ENCODE results near the gene RASSF4.

The RASSF4 gene

GRCh38 chr10:45044290-45044689, 84.7 kb downstream of the RASSF4 start:
- Histone ChIP-seq H3K4me1 (ENCODE audit: control insufficient read depth in 2 of 2, insufficient read depth in 1 of 2, low read depth in 1 of 2, low read length in 2 of 2) (no peaks in the 10 kb centered on the region), H2AFZ (ENCODE audit: low read length) (no peak overlapping the region), H3K27me3 (ENCODE audit: control insufficient read depth in 3 of 3, insufficient read depth in 3 of 3, low read depth in 1 of 3, low read length in 3 of 3) (no peaks in the 10 kb centered on the region), H2BK120ac (ENCODE audit: low read depth, low read length) (no peak overlapping the region), H3K36me3 (replicated peaks in 1 of 2; ENCODE audit: control insufficient read depth in 2 of 2, insufficient read depth in 2 of 2, low read length in 2 of 2) (no peaks in the 10 kb centered on the region), H2BK15ac (ENCODE audit: low read length) (no peak overlapping the region), H3K23ac (ENCODE audit: low read depth, low read length, poor library complexity) (no peak overlapping the region), H2AK5ac (ENCODE audit: low read depth, low read length) (no peak overlapping the region), H3K9ac (ENCODE audit: low read depth, low read length, poor library complexity) (no peak overlapping the region), H3K4me3 (ENCODE audit: low read length in 2 of 2) (no peak overlapping the region), H2BK12ac (ENCODE audit: low read length) (no peak overlapping the region), H3K27ac (replicated peaks; ENCODE audit: low read length) (no peak overlapping the region), H3K14ac (ENCODE audit: low read length) (no peak overlapping the region), H3K18ac (ENCODE audit: low read length) (no peak overlapping the region), H3K4me2 (ENCODE audit: insufficient read depth, low read length, poor library complexity, severe bottlenecking) (no peak overlapping the region), H4K8ac (ENCODE audit: low read depth, low read length) (no peak overlapping the region), H3K4ac (ENCODE audit: low read length) (no peak overlapping the region), H3K79me1 (ENCODE audit: low read depth, low read length) (no peaks in the 10 kb centered on the region), H4K91ac (ENCODE audit: low read depth, low read length, poor library complexity) (no peak overlapping the region), H3K9me3 (replicated peaks in 1 of 2; ENCODE audit: control insufficient read depth in 2 of 2, insufficient read depth in 1 of 2, low read depth in 1 of 2, low read length in 2 of 2) (no peaks in the 10 kb centered on the region), H2BK5ac (ENCODE audit: low read length) (no peak overlapping the region)
- DNase-seq (ENCODE audit: low spot score), result no peak
- WGBS, 2 donors (ENCODE audit: extremely low coverage in 2 of 2, insufficient read length in 2 of 2, insufficient replicate concordance in 1 of 2), result no CpG with 5 or more reads among the region's 7 CpGs
